Vagina (tissue), 2 donors: ENCODE data around the gene GALNT6.

Experiments used
- POLR2AphosphoS5 ChIP-seq, 2 donors: sonication (generic); formaldehyde crosslinking; IDR thresholded peaks; one replicate each; pipeline ENCODE4 v1.9.0; 2017; ENCODE audit warnings: antibody characterized with exemption in 2 of 2, mild to moderate bottlenecking in 2 of 2, low read depth in 1 of 2; ENCODE audit not compliant: insufficient read depth in 1 of 2
- TF ChIP-seq, protein P1 (sequence below), 3 experiments: fragments of 450-650 bp in 2 of 3; fragments of 200-600 bp in 1 of 3; sonication (generic) in 1 of 3; IDR thresholded peaks; one replicate each; pipeline ENCODE4 v1.5.1; 2017 to 2019; ENCODE audit warnings: antibody characterized with exemption in 3 of 3, mild to moderate bottlenecking in 2 of 3, moderate library complexity in 2 of 3

DNA sequence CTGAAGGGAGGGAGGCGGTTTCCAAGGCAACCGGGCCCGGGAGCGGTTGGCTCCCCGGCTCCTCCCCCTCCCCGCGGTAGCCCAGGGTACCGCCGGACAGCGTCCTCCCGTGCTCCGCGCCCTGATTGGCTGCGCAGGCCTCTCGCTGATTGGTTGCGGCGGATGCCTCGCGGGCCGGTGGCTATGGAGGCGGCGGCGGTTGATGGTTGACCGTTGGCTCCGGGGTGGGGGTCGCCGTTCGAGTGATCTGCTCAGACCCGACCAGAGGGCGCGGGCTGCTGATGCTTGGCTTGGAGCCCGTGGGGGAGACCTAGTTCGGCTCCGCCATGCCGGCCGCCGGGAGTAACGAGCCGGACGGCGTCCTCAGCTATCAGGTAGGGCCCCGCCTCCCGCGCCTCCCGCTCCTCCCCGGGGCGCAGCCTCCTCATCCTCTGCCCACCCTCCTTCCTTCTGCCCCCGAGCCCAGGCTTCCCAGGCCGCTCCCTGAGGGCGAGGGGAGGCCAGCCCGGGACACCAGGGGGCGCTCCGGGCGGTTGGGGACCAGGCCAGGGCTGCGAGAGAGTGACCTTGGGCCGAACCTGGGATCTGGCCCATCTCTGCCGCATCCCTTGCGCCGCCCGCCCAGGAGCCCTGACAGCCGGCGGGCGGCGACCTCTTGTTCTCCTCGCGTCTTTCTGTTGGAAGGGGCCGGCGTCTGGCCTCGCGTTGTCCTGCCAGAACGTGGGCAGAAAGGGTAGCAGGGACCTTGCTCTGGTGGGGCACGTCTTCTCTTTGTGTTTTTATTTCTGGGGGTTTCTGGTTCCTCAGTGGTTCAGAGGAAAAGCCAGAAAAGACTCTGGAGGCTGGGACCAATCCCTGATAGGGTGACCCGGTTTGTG is 33.7 kb upstream of the GALNT6 start, which contains the start of gene SLC4A8:
- TF ChIP-seq POLR2AphosphoS5 (IDR thresholded peaks at IDR 0.05; ENCODE audit: insufficient read depth in 1 of 2, low read depth in 1 of 2): no peak
- TF ChIP-seq, protein P1, sequence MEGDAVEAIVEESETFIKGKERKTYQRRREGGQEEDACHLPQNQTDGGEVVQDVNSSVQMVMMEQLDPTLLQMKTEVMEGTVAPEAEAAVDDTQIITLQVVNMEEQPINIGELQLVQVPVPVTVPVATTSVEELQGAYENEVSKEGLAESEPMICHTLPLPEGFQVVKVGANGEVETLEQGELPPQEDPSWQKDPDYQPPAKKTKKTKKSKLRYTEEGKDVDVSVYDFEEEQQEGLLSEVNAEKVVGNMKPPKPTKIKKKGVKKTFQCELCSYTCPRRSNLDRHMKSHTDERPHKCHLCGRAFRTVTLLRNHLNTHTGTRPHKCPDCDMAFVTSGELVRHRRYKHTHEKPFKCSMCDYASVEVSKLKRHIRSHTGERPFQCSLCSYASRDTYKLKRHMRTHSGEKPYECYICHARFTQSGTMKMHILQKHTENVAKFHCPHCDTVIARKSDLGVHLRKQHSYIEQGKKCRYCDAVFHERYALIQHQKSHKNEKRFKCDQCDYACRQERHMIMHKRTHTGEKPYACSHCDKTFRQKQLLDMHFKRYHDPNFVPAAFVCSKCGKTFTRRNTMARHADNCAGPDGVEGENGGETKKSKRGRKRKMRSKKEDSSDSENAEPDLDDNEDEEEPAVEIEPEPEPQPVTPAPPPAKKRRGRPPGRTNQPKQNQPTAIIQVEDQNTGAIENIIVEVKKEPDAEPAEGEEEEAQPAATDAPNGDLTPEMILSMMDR (IDR thresholded peaks at IDR 0.05): peak in 1 of 3 experiments; percentile 11
